Adipose tissue (tissue), 3 donors: ENCODE results near the gene FOXD4L4. TPM values are rescaled to one million over a fixed set of nuclear protein-coding genes. Genes with fewer than 3 reads are reported as not detected.
"Not testable (repeated sequence)": the region's sequence is repeated elsewhere in the genome, so short reads cannot be mapped to it uniquely, and the experiment has no call there.

Experiments
- H3K27ac ChIP-seq: one replicate; pipeline ENCODE4 v1.5.1; 2013; ENCODE audit warnings: low read depth, low read length
- WGBS, 3 donors: extraction: QIAGEN DNeasy Blood & Tissue Kit; methylation state at CpG; one replicate each; pipeline ENCODE4 v1.1.7; 2013; 5-methylcytosine and 5-hydroxymethylcytosine counted together
- polyA plus RNA-seq, 3 donors: library from polyadenylated mRNA; stranded (reverse); fragments of 200-250 nt; gene quantifications; one replicate each; pipeline ENCODE4 v1.2.3, GENCODE V29; 2013
- donor health status: healthy with polysubstance abuse.
- donor health status: Bipolar disorder and iron deficiency.
- donor health status: healthy.

The FOXD4L4 gene
- under 1 TPM in 1 of 3 donors, not detected in 2; 0.22 TPM for polyA plus RNA-seq

GRCh38 chr9:65737096-65737564, at the start of gene FOXD4L4:
Gene FOXD4L4, plus strand, starts transcription at chr9:65737146. Its CDS starts 0 bp downstream, at chr9:65737146.
- 3 to 21% (median 13%) methylated on average over 7 to 18 of the region's 38 CpGs for WGBS, 3 donors
- H3K27ac ChIP-seq = not testable (repeated sequence)

GRCh38 chr9:65703550-65703949, 33.4 kb upstream of the FOXD4L4 start:
- 88 to 100% methylated on average over 1 of the region's 2 CpGs; no CpG with 5 or more reads in 1 of the 3 donors for WGBS, 3 donors
- not testable (repeated sequence) for H3K27ac ChIP-seq

- 50 to 100% (median 96%) methylated on average over 1 to 4 of the region's 5 CpGs for WGBS, 3 donors
- not testable (repeated sequence) for H3K27ac ChIP-seq
These were observed 22.5 kb upstream of the FOXD4L4 start for GRCh38 chr9:65714445-65714844.

GRCh38 chr9:65738133-65738532, 1.2 kb downstream of the FOXD4L4 start:
- WGBS, 3 donors = 0 to 5% methylated on average over 1 to 5 of the region's 27 CpGs; no CpG with 5 or more reads in 1 of the 3 donors

More at GRCh38 chr9:65738133-65738532, 1.2 kb downstream of the FOXD4L4 start:
- not testable (repeated sequence) for H3K27ac ChIP-seq

Other genes with a start within 250 kb of the FOXD4L4 start
- 10 to 100 TPM; 15.3 to 20.2 (median 19.6) TPM for gene ZNG1E, start 61.2 kb upstream of the FOXD4L4 start, polyA plus RNA-seq